GM19043 (cell line): ENCODE results near the gene TTLL3.
"Not testable (repeated sequence)": the region's sequence is repeated elsewhere in the genome, so short reads cannot be mapped to it uniquely, and the experiment has no call there.

ENCODE experiments used
- ATAC-seq: cut with Tn5 transposase; IDR thresholded peaks from one replicate; pipeline ENCODE4 v1.9.1; 2021; ENCODE audit warnings: low read depth; ENCODE audit not compliant: unreplicated experiment

TTLL3 gene

DNA sequence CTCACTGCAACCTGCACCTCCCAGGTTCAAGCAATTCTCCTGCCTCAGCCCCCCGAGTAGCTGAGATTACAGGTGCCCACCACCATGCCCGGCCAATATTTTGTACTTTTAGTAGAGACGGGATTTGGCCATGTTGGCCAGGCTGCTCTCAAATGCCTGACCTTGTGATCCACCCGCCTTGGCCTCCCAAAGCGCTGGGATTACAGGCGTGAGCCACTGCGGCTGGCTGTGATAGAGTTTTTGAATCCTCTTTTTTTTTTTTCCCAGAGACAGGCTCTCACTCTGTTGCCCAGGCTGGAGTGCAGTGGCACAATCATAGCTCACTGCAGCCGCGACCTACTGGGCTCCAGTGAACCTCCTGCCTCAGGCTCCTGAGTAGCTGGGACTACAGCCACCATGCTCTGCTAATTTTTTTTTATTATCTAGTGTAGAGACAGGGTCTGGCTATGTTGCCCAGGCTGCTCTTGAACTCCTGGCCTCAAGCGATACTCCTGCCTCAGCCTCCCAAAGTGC lies 55.1 kb downstream of the TTLL3 start:
- ATAC-seq = not testable (repeated sequence)

- no peak for ATAC-seq
Observed at GRCh38 chr3:9866639-9867038, 56.6 kb downstream of the TTLL3 start.

- ATAC-seq = no peak
Observed at GRCh38 chr3:9867106-9867505, 57.0 kb downstream of the TTLL3 start.

DNA sequence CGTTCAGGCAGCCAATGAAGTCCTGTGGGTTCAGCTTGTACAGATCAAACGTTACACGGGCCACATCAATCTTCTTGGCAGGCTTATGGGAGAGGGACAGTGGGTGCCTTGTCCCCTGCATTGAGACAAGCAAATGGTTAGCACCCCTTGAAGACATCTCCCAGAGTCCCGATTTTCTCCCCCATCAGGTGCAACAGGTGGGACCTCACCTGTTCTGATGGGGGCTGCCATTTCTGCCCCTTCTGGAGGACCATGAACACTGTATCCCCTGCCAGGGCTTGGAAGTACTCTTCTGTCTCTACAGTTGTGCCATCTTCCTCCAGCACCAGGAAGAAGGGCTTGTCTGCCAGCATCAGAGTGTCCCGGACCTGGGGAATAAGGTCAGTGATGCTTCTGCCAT lies 59.9 kb downstream of the TTLL3 start:
- no peak for ATAC-seq

DNA sequence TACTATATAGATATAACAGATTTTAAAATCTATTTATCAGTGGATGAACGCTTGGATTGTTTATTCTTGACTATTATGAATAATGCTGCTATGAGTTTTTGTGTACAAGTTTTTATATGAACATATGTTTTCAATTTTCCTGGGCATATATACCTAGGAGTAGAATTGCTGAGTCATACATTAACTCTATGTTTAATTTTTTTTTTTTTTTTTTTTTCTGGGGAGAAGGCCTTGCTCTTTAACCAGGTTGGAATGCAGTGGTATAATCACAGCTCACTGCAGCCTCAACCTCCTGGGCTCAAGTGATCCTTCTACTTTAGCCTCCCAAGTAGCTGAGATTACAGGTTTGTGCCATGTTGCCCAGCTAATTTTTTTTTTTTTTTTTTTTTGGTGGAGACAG lies 60.9 kb downstream of the TTLL3 start:
- ATAC-seq = no peak

GRCh38 chr3:9872067-9872466 lies 62.0 kb downstream of the TTLL3 start:
- ATAC-seq = not testable (repeated sequence)

- ATAC-seq = no peak
Observed at GRCh38 chr3:9875448-9875847, 65.4 kb downstream of the TTLL3 start.

GRCh38 chr3:9876255-9876654 lies 66.2 kb downstream of the TTLL3 start:
- not testable (repeated sequence) for ATAC-seq

GRCh38 chr3:9876991-9877390 lies 66.9 kb downstream of the TTLL3 start:
- ATAC-seq = no peak

- ATAC-seq = no peak
Observed at GRCh38 chr3:9878700-9879099, 68.6 kb downstream of the TTLL3 start.

DNA sequence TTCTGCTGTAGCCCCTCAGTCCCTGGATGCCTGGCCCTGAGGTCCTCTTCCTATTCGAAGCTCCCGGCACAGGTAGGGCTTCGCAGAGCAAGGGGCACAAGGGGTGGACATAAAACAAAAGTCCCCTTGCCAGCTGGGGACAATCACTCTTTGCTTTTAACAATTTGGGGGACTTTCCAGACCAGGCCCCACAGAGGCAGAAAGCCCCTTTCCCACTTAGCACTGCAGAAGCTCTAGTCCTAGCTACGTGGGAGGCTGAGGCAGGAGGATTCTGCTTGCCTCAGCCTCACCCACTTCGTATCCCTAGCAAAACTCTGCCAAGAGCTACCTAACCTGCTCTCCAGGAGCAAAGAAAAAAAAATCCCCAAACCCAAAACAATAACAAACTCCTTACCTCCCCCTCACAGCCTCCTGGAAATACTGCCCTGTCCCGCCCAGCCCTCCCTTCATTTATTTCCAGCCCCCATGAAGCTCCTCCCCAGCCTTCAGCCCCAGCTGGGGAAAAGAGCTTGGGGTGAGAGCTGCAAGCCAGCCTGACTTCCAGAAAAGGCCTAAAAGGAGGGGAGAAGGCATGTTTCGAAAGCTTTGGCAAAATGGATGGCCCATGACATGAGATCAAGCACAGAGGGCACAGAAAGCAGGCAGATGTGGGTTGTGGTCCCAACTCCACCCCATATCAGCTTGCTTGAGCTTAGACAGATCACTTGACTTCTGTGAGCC lies 69.9 kb downstream of the TTLL3 start, which contains the start of gene CIDEC:
Gene CIDEC (minus strand): TSS at position 424 of the 720 bp plus-strand sequence. CDS start 1,767 bp downstream, outside the sequence.
- ATAC-seq = no peak

GRCh38 chr3:9881441-9881840 lies 71.4 kb downstream of the TTLL3 start:
- no peak for ATAC-seq

GRCh38 chr3:9883706-9884554 lies 73.9 kb downstream of the TTLL3 start:
- no peak for ATAC-seq

DNA sequence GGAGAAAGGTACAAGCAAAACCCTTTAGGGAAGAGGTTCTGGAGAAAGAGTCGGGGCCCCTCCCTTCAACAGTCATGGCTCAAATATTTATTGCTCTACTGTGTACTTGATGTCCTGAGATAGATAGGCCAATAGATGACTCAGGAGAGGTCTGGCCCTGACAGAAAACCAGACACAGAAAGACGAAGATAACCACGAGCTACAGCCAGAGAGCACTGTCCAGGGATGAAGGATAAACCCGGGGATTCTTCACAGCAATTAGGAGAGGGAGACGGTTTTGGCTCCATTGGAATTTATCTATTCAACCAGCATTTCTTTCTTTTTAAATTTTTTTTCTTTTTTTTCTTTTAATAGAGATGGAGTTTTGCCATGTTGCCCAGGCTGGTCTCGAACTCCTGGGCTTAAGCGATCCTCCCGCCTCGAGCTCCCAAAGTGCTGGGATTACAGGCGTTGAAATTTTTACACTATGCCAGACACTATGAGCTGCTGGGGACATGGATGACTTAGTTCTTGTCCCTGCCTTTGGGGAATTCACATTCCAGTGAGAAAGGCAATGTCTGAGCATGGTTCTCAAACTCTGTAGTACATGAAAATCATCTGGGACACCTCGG lies 74.6 kb downstream of the TTLL3 start:
- ATAC-seq = no peak
